B cell (primary cell): ENCODE measurements around the gene GPC5.

Experiments used
- CTCF ChIP-seq: fragments of 200-600 bp; IDR thresholded peaks from one replicate; pipeline ENCODE4 v1.8.0; 2022; ENCODE audit warnings: antibody characterized with exemption, mild to moderate bottlenecking
- EZH2 ChIP-seq: IDR thresholded peaks from 2 replicates; pipeline ENCODE4 v1.6.1; 2012; ENCODE audit warnings: borderline replicate concordance, low read depth, mild to moderate bottlenecking, moderate library complexity, low read length; ENCODE audit not compliant: insufficient read depth, poor library complexity, severe bottlenecking

DNA sequence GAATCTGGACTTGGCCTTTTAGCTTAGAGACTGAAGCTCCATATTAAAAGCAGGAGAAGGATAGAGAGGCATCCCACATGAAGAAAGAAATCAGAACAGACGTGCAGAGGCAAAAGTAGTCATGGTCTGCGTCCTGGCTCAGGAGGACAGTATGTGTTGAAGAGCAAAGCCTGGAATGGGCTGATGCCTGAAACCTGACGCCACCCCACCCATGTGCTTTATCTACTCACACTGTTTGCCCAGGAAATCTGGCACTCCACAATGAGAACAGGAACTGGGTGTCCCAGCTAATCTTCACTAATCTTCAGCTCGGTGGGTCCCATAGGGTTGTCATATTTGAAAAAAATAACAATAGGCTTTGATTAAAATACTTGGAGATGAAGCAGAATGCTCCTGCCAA is 1279.2 kb downstream of the GPC5 start:
- TF ChIP-seq CTCF (no peak), EZH2 (no peak)
